AG09309 (cell line): ENCODE data around the gene HLA-F.

Experiments used
- DNase-seq: peaks from one replicate; pipeline ENCODE4 v3.0.0-alpha.2; 2010; ENCODE audit warnings: low read depth
- H3K4me3 ChIP-seq: 2 replicates; pipeline ENCODE4 v1.5.1; 2011; ENCODE audit warnings: mild to moderate bottlenecking, low read depth, low read length, moderate library complexity; ENCODE audit not compliant: control insufficient read depth
- CTCF ChIP-seq: IDR thresholded peaks from 2 replicates; pipeline ENCODE4 v1.5.1; 2011; ENCODE audit warnings: mild to moderate bottlenecking, low read depth, low read length, inconsistent platforms; ENCODE audit not compliant: insufficient read depth, control insufficient read depth; ENCODE audit errors: missing control alignments

HLA-F gene

GRCh38 chr6:29743025-29743424 is 19.8 kb downstream of the HLA-F start:
- DNase-seq, result no peak
- no peak overlapping the region for H3K4me3 ChIP-seq
- TF ChIP-seq CTCF, result no peak

GRCh38 chr6:29743568-29743967 is 20.3 kb downstream of the HLA-F start:
- no peak for TF ChIP-seq CTCF
- no peak overlapping the region for H3K4me3 ChIP-seq
- no peak for DNase-seq

GRCh38 chr6:29744131-29744530 is 20.9 kb downstream of the HLA-F start:
- DNase-seq, result no peak
- H3K4me3 ChIP-seq, result no peak overlapping the region
- TF ChIP-seq CTCF, result no peak

GRCh38 chr6:29744621-29745020 is 21.4 kb downstream of the HLA-F start:
- no peak for TF ChIP-seq CTCF
- no peak for DNase-seq
- no peak overlapping the region for H3K4me3 ChIP-seq

GRCh38 chr6:29745386-29745785 is 22.2 kb downstream of the HLA-F start:
- no peak for TF ChIP-seq CTCF
- DNase-seq, result no peak
- no peak overlapping the region for H3K4me3 ChIP-seq

GRCh38 chr6:29745855-29746449 is 22.7 kb downstream of the HLA-F start:
- no peak for TF ChIP-seq CTCF
- DNase-seq, result no peak
- H3K4me3 ChIP-seq, result no peak overlapping the region
